ENCODE measurements around the gene RPL13.

- no peak for TF ChIP-seq POLR2AphosphoS5 (IDR thresholded peaks at IDR 0.05)
- TF ChIP-seq EP300 (IDR thresholded peaks at IDR 0.05): no peak
- no peak for TF ChIP-seq CTCF (IDR thresholded peaks at IDR 0.05)
- TF ChIP-seq POLR2A (IDR thresholded peaks at IDR 0.05): peak in 1 of 4 donors; percentile 30
Observed at GRCh38 chr16:89564476-89565255, 4.2 kb downstream of the RPL13 start.

Measured in upper lobe of left lung (tissue), 4 donors.